ENCODE measurements around the gene NRAP.

Gene NRAP

DNA sequence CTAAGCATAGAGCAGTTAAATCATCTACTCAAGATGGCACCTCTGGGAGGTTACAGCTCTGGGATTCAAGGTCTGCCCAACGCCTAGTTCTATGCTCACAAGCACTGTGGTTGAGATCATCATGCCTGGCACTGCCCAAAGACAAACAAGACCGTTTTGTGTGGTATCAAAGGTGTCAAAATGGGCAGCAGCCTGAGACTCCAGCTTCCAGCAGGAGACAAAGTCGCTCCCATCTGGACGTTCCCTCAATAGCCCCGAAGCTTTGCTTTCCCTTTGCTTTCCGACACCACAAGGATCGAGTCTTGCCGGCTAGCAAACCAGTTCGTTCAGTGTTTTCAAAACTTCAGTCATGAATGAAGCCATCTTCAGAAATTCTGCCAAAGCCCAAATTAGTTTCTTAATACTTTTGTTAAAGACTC lies 105.9 kb downstream of the NRAP start:
- no peak for DNase-seq

DNA sequence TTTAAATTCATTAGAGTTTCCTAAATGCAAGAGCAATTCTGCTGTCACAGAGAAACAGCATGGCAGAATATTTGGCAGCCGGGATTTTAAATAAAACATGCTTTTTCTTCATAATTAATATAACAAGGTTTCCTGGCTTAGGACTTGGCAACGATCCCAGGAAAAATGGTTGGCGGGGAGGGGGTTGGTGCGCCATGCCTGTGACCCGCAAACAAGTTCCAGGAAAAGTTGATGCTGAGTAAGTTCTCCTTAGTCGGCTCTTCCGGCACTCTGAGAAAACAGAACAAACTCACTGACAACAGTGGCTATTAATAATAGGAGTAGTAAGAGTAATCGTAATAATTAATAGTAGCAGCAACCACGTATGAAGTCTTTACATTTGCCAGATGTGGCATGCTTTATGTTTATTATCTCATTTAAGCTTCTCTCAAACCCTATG lies 106.4 kb downstream of the NRAP start:
- DNase-seq: no peak

DNA sequence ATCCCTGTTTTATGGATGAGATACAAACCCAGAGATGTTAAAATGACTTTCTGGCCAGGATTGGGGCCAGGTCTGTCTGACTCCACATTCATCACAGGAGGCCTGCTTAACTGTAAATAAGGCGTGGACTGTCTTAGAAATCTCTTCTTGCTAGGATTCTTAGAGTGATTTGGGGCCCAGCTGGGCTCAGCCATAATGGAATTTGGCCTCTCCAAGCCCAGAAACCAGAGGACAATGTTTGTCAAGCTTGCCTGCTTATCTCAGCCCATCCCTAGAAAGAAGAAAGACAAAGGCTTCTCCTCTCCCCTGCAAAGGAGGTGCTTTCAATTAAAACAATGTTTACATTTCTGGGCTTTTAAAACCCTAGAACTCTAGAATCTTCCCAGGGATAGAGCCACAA lies 108.1 kb downstream of the NRAP start:
- no peak for DNase-seq

DNA sequence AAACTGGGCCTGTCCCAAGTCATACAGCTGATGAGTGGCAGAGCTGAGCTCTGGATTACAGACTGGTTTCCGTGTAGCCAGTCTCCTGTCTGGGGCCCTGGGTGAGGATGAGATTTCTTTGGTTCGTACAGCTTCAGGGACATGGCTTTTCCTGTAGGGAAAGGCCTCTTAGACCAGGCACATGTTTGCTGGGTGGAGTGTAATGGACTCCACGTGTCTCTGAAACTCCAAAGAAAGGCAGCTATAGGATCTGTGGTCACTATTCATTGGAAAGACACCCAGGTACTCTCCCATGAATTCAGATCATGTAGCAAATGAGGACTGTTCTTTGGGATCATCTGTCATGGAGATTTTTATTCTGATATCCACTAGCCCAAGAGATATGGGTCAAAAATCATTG lies 108.6 kb downstream of the NRAP start:
- DNase-seq: no peak

DNA sequence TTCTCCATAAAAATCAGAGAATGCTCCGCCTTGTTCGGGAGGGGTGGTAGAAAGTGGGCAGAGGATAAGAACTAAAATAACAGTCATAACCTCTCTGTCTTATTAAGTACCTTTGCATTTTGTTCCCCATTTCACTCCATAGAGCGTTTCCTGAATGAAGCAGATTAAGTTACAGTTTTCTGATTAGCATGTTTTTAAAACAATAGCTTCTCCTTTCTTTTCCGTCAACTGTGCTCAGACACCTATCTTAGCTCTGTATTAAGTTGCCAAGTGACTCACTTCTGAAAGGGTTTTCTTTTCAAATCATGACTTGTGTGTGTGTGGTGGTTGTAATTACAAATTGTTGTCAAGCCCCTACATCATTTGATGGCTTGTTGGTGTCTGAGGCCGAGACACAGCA lies 109.6 kb downstream of the NRAP start:
- DNase-seq: no peak

DNA sequence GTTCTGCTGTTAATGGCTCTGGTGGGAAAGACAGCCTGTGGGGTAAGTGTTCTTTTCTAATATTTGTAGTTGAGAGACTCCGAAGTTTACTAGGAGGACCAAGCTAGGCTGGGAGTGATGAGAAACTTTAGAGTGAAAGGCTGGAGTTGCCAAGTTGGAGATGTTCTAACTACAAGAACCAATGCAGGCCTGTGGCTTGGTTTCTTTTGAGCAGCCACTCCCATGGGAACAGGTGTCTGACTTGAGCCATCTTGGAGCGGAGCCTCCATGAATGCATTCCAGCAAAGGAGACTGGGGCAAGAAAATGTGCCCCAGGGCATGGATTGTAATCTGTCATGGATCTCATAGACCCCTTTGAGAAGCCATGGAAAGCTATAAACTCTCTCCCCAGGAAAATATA lies 110.7 kb downstream of the NRAP start:
- no peak for DNase-seq

DNA sequence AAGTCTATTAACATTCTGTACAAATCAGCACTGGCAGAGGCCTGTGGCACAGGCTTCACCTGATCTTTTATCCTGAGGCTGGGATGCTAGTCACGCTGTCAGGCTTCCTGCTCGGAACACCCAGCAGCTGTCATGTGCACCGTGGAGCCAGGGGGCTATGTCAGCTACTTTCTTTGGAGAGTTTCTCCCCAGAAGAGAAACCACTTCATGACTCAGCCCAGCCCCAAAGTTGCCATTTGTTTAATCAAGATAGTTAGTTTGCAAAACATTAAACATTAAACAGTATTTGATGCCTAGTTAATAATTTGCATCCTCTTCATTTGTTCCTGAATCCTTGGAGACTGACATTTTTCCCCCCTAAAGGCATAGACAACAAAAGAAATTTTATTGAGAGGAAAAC lies 111.1 kb downstream of the NRAP start, which contains the start of gene HABP2:
Gene HABP2, plus strand, starts transcription at position 353 of the 400 bp plus-strand sequence. CDS start 69 bp downstream, outside the sequence.
- no peak for DNase-seq

DNA sequence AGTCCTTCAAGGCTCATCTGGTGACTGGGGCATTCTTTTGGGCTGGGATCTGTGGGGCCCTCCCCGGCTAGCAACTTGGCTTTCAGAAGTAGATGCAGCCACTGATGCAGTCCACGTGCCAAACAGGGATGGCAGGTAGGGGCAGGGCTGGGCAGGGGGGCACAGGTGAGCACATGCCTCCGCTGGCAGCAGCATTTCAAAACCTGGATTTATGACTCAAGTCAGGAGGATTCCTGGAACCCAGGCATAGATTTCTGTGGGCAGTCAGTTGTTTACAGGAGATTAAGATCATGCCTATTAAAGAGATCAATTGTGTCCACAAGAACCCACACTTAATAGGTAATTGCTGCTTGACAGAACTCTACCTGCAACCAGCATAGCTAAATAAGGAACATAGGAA lies 111.8 kb downstream of the NRAP start:
- DNase-seq: no peak

DNA sequence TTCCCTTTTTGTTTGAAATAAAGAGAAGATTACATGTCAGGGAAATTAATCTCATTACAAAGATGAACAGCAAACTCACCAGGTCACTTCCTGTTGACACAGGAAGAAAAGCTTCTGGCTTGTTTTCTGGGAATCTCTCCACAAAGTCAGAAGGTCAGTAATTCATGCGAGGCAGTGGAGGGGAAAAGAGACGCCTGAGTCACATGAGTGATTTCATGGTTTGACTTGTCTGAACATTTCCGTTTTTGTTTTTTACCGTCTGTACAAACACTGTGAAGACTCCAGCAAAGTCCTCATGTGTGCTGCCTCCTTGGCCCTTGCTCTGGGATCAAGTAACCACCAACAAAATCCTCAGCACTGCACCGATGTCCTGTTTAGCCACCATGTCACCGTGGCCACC lies 113.5 kb downstream of the NRAP start:
- no peak for DNase-seq

DNA sequence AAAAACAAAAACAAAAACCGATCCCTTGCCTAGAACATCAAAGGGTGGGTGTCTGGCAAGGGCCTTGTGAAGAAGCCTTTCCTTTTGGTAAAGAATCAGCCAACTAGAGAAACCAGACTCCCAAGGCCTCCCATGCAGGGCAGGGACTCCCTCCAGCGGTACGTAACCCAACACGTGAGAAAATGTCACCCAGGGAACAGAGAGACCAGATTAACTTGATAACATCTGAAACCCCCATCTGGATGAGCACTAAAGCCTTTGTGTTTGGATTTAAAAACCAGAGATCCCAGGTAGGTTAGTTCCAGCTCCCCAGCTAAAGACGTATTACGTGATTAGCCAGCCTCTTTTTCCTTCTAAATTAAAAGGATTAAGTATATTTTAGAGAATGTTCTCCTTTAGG lies 114.0 kb downstream of the NRAP start:
- DNase-seq: no peak

DNA sequence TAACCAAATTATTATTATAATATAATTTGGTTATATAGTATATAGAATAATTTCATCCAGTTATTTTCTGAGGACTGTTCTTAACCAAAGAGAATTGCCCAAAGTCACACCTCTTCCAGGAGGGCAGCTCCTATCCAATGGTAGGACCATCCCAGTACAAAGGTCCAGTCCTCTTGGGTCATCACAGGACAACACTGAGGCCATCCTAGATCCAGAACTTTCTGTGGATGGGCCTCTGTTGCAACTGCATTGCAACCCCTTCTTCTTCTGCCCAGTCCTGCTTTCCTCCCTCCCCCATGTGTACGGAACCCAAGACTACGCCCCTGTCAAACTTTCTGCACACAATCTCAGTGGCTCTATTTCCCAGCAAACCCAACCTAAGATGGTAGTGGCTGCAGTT lies 116.4 kb downstream of the NRAP start:
- DNase-seq: no peak

DNA sequence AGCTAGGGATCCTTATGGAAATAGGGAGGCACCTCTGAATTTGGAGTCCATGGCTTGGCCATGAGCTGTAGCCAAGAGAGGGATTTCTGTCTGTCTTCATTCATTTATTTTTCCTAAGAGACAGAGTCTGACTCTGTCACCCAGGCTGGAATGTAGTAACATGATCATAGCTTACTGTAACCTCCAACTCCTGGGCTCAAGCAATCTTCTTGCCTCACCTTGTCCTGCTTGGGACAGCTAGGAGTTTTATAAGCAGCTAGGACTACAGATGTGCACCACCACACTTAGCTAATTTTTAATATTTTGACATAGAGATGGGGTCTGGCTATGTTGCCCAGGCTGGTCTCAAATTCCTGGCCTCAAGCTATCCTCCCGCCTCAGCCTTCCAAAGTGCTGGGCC lies 119.4 kb downstream of the NRAP start:
- DNase-seq: no peak

DNA sequence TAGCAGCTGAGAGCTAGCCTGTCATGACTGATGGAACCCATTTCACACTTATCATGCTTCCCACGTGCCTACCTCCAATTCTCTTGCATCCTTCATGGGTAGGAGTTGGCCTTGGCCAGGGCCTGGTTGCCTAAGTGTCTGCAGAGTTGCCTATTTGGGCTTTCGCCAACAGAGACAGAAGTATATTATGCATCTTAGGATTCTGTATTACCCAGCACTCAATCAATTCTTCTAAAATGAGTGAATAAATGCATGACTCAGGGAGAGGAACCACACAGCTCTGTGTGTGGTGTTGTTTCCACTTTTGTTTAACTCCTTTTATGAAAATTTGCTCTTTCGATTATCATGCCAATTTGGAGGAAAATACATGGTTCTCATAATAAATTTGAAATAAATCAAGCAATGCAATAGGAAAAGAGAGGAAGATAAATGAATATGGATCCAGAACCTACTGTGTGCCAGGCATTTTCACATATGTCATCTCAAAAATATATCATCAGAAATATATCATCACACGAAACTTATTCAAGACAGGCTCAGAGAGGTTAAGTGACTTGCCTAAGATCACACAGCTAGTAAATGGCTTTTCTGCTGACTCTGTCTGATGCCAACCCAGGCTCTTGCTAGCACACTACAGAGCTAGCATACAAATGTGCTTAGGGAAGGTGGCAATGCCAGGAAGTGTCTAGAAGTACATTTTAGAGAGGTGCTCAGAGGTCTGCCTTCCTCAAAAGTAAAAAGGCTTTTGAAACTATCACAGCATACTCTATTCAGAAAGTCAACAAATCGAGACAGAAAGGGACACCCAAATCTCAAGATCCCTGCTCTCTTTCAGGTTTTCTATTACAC lies 120.5 kb downstream of the NRAP start:
- no peak for DNase-seq

DNA sequence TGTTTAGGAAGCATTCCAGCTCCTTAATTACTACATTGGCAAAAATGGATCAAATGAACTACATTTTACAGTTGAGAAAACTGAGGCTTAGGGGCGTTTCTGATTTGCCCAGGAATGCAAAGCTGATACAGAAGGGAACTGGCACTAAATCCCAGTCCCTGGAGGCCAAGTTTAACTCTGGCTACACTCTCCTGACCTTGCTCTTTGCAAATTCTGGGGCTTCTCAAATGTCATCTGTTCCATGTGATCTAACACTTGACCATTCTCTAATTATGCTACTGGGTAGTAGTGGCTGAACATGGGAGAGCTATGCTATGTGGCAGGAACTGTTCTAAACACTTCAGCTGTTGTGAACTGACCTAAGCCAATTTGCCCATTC lies 122.3 kb downstream of the NRAP start:
- DNase-seq: no peak

DNA sequence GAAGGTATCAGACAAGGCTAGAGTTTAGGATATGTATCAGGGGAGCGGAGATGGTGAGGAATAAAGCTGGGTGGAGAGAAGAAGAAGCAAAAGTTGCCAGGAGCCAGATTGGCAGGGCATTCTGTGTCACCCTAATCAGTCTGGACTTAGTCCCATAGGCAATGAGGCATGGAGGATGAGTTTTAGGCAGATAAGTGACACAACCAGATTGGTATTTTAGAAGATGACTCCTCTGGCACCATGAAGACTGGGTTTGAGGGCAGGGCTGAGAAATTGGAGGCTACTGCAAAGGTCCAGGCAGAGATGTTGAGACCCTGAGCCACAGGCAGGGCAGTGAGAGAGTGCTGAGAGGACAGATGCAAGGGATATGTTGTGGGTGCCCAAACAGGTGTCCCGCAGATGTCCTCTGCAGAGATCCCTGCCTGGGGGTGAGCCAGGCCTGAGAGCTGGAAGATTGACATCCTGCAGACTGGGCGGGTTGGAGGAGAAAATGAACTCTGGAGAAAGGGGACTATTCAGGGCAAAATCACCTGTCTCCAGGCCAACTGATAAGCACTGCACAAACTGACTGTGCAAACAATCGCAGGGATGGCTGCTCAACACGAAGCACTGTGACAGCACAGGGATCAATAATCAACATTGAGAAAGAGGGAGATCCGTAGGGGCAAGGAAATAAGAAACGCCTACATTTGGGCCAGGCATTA lies 122.8 kb downstream of the NRAP start:
- no peak for DNase-seq

DNA sequence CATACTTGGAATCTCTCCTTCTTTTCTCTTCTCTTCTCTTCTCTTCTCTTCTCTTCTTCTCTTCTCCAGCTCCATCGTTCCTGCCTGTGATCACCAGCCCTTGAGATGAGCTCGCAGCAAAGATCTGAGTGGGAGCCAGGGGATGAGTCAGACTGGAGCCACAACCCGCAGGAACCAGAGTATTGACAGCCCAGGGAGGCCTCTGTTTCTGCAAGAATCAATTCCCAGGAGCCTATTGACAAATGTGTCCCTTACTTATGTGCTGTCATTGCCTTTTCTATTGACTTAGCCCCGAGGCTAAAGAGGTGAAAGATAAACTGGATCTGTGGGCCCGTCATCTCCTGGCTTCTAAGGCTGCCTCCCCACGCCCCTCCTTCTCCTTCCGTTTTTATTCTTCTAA lies 124.1 kb downstream of the NRAP start:
- no peak for DNase-seq
